Spleen (tissue), 11 donors: ENCODE results near the gene CILP. TPM values are rescaled to one million over a fixed set of nuclear protein-coding genes. Genes with fewer than 3 reads are reported as not detected.

Source experiments
- DNase-seq: peaks from one replicate; pipeline ENCODE4 v3.0.0-alpha.2; 2020
- H3K27ac ChIP-seq, 8 donors: fragments of 200-600 bp; sonication (generic) in 7 of 8; 1 replicate in 4 of 8; 2 replicates in 4 of 8; pipeline versions ENCODE4 v1.5.0 to v1.8.0; 2016 to 2021; ENCODE audit warnings: inconsistent platforms in 4 of 8, mild to moderate bottlenecking in 4 of 8, moderate library complexity in 1 of 8
- H3K27me3 ChIP-seq, 7 donors: fragments of 200-600 bp; sonication (generic) in 6 of 7; replicated peaks in 1 of 7; 1 replicate in 4 of 7; 2 replicates in 3 of 7; pipeline versions ENCODE4 v1.5.0 to v1.8.0; 2016 to 2021; ENCODE audit warnings: inconsistent platforms in 3 of 7, mild to moderate bottlenecking in 1 of 7
- H3K36me3 ChIP-seq, 6 donors: fragments of 200-600 bp; sonication (generic) in 5 of 6; 1 replicate in 4 of 6; 2 replicates in 2 of 6; pipeline versions ENCODE4 v1.5.0 to v1.8.0; 2016 to 2021; ENCODE audit warnings: inconsistent platforms in 2 of 6
- H3K4me1 ChIP-seq, 6 donors: fragments of 200-600 bp; sonication (generic) in 5 of 6; 1 replicate in 3 of 6; 2 replicates in 3 of 6; pipeline versions ENCODE4 v1.5.0 to v1.8.0; 2016 to 2021; ENCODE audit warnings: inconsistent platforms in 3 of 6
- H3K4me3 ChIP-seq, 8 donors: fragments of 200-600 bp; sonication (generic) in 7 of 8; 1 replicate in 4 of 8; 2 replicates in 4 of 8; pipeline versions ENCODE4 v1.5.0 to v1.8.0; 2016 to 2021; ENCODE audit warnings: inconsistent platforms in 4 of 8, mild to moderate bottlenecking in 4 of 8, moderate library complexity in 2 of 8
- H3K9me3 ChIP-seq, 8 donors: fragments of 200-600 bp; sonication (generic) in 7 of 8; 1 replicate in 4 of 8; 2 replicates in 4 of 8; pipeline versions ENCODE4 v1.5.0 to v1.8.0; 2016 to 2021; ENCODE audit warnings: inconsistent platforms in 4 of 8
- CTCF ChIP-seq, 11 experiments: fragments of 200-600 bp in 7 of 11; fragments of 450-650 bp in 4 of 11; sonication (generic) in 4 of 11; IDR thresholded peaks in 8 of 11; conservative IDR thresholded peaks in 3 of 11; 1 replicate in 7 of 11; 2 replicates in 4 of 11; pipeline versions ENCODE4 v1.4.0 to v1.8.0; 2016 to 2021; ENCODE audit warnings: antibody characterized with exemption in 11 of 11, inconsistent platforms in 4 of 11, mild to moderate bottlenecking in 1 of 11
- POLR2A ChIP-seq, 3 donors: fragments of 450-650 bp; IDR thresholded peaks; one replicate each; pipeline ENCODE4 v1.5.1; 2017; ENCODE audit warnings: antibody characterized with exemption in 3 of 3, mild to moderate bottlenecking in 1 of 3
- POLR2AphosphoS5 ChIP-seq, 3 donors: sonication (generic); formaldehyde crosslinking; IDR thresholded peaks; one replicate each; pipeline ENCODE4 v1.5.1; 2017; ENCODE audit warnings: antibody characterized with exemption in 3 of 3
- WGBS, 5 donors: extraction: QIAGEN DNeasy Blood & Tissue Kit in 3 of 5; methylation state at CpG; one replicate each; pipeline versions ENCODE4 v1.1.5 to v1.1.7; 2013 to 2018; 5-methylcytosine and 5-hydroxymethylcytosine counted together
- intact Hi-C: fragments of 100-400 bp; cut with DNase I; formaldehyde crosslinking; loops from one replicate; pipeline ENCODE4 v1.15.0; 2023; ENCODE audit warnings: low total_unique reads
- polyA plus RNA-seq, 3 donors: library from polyadenylated mRNA; stranded (reverse); fragments of 200-250 nt; gene quantifications; one replicate each; pipeline ENCODE4 v1.2.1, GENCODE V29; 2013
- total RNA-seq, 7 donors: library from RNA; depleted of rRNA in 3 of 7; stranded (reverse); fragments of >200 nt in 3 of 7; fragmentation: NEBNext Ultra II Directional in 4 of 7; extraction: Animal tissue kit (Norgen Biotek cat#: 25700) in 4 of 7; gene quantifications; one replicate each; pipeline versions ENCODE4 v1.1.0 to v1.2.1, GENCODE V29; 2016 to 2021
- donor health status: healthy with polysubstance abuse.
- donor health status: DM: no; HTN: no; CAD: no; lungs with moderate emphysema.
- donor health status: DM: no; HTN: no; CAD: no.
- donor health status: Bipolar disorder and iron deficiency.
- donor health status: healthy.
- donor health status: DM: no; HTN: no; CAD: no.
- donor health status: DM: yes; HTN: yes; CAD: no.

The CILP gene
- total and polyA plus RNA-seq, 10 donors, result 0.19 to 3.1 (median 0.41) TPM

- Histone ChIP-seq H3K4me1 (no peaks in the 10 kb centered on the region), H3K27me3 (no peaks in the 10 kb centered on the region), H3K36me3 (no peaks in the 10 kb centered on the region), H3K4me3 (no peak overlapping the region), H3K9me3 (no peaks in the 10 kb centered on the region), H3K27ac (no peak overlapping the region)
- WGBS, 5 donors, result 67 to 90% (median 85%) methylated on average over 1 of the region's 1 CpG
- intact Hi-C loops, result no loop called here
- TF ChIP-seq POLR2A (IDR thresholded peaks at IDR 0.05) (no peak), CTCF (IDR thresholded peaks at IDR 0.05 in 8 of 11, conservative IDR thresholded peaks at IDR 0.05 in 3 of 11) (no peak), POLR2AphosphoS5 (IDR thresholded peaks at IDR 0.05) (no peak)
- no peak for DNase-seq
Measured at GRCh38 chr15:65201918-65202317, 9.4 kb downstream of the CILP start.

- intact Hi-C loops, result no loop called here
- no peak overlapping the region for H3K27ac ChIP-seq
- no peak overlapping the region for H3K4me3 ChIP-seq
- 91 to 98% (median 94%) methylated on average over 11 to 12 of the region's 12 CpGs for WGBS, 5 donors
- no peaks in the 10 kb centered on the region for H3K4me1 ChIP-seq
- TF ChIP-seq CTCF (IDR thresholded peaks at IDR 0.05 in 8 of 11, conservative IDR thresholded peaks at IDR 0.05 in 3 of 11), result no peak
- TF ChIP-seq POLR2AphosphoS5 (IDR thresholded peaks at IDR 0.05), result no peak
- TF ChIP-seq POLR2A (IDR thresholded peaks at IDR 0.05), result no peak
- no peaks in the 10 kb centered on the region for H3K27me3 ChIP-seq
- no peaks in the 10 kb centered on the region for H3K9me3 ChIP-seq
- DNase-seq, result no peak
- H3K36me3 ChIP-seq, result no peaks in the 10 kb centered on the region
Measured at GRCh38 chr15:65198571-65198970, 12.7 kb downstream of the CILP start.

- Histone ChIP-seq H3K4me3 (no peak overlapping the region), H3K27me3 (no peaks in the 10 kb centered on the region), H3K4me1 (no peaks in the 10 kb centered on the region), H3K27ac (no peak overlapping the region), H3K36me3 (no peaks in the 10 kb centered on the region), H3K9me3 (no peaks in the 10 kb centered on the region)
- WGBS, 5 donors, result 94 to 97% (median 96%) methylated on average over 8 of the region's 8 CpGs
- no peak for DNase-seq
- TF ChIP-seq CTCF (IDR thresholded peaks at IDR 0.05 in 8 of 11, conservative IDR thresholded peaks at IDR 0.05 in 3 of 11) (no peak), POLR2AphosphoS5 (IDR thresholded peaks at IDR 0.05) (no peak), POLR2A (IDR thresholded peaks at IDR 0.05) (no peak)
- intact Hi-C loops, result no loop called here
Measured at GRCh38 chr15:65197337-65197645, 14.0 kb downstream of the CILP start.

GRCh38 chr15:65196637-65197336 is 14.5 kb downstream of the CILP start:
- intact Hi-C loops, result no loop called here
- TF ChIP-seq POLR2AphosphoS5 (IDR thresholded peaks at IDR 0.05), result no peak
- no peak for TF ChIP-seq CTCF (IDR thresholded peaks at IDR 0.05 in 8 of 11, conservative IDR thresholded peaks at IDR 0.05 in 3 of 11)
- TF ChIP-seq POLR2A (IDR thresholded peaks at IDR 0.05), result no peak
- Histone ChIP-seq H3K27ac (no peak overlapping the region), H3K27me3 (no peaks in the 10 kb centered on the region), H3K4me3 (no peak overlapping the region), H3K9me3 (no peaks in the 10 kb centered on the region), H3K4me1 (no peaks in the 10 kb centered on the region), H3K36me3 (no peaks in the 10 kb centered on the region)
- no peak for DNase-seq
- 91 to 97% (median 93%) methylated on average over 15 to 19 of the region's 19 CpGs for WGBS, 5 donors
